ENCODE data around the gene XDH.

Gene XDH

GRCh38 chr2:31366733-31367132 lies 47.8 kb downstream of the XDH start:
- DNase-seq (ENCODE audit: low read depth in 3 of 3, low spot score in 1 of 3), result no peak

- DNase-seq (ENCODE audit: low read depth in 3 of 3, low spot score in 1 of 3), result no peak
Observed at GRCh38 chr2:31365834-31366505, 48.6 kb downstream of the XDH start.

GRCh38 chr2:31365348-31365747 lies 49.2 kb downstream of the XDH start:
- no peak for DNase-seq (ENCODE audit: low read depth in 3 of 3, low spot score in 1 of 3)

GRCh38 chr2:31363956-31364750 lies 50.4 kb downstream of the XDH start:
- DNase-seq (ENCODE audit: low read depth in 3 of 3, low spot score in 1 of 3), result no peak

DNA sequence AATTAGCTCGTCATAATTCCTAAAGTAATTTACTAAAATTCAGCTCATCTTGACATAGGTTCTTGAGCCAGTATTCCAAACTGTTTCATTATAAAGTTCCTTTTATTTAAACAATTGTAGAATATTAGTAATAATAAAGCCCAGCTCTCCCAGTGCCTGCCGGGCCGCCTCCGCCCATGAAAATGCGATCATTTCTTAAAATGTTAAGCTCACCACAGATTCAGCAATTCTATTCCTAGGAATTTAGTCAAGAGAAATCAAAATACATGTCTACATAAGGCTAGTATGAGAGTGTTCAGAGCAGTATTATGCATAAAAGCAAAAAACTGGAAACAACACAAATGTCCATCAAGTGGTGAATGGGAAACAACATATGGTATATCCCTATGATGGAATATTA lies 52.0 kb downstream of the XDH start:
- no peak for DNase-seq (ENCODE audit: low read depth in 3 of 3, low spot score in 1 of 3)

DNA sequence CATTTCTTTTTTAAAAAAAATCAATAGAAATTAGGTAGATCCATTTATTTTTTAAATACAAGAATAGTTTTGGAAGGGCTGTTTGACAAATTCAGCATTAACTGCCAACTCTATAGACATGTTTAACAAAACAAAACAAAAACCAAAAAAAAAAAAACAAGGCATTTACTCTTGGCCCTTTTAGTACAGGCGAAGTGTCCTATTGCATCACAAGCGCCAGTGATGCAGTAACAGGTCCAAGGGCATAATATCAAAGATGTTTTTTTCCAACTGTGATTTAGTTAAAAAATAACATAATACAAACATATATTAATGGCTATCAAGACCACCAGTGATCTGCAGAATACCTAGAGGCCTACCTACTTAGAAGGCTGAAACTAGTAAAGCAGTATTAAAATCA lies 55.3 kb downstream of the XDH start:
- no peak for DNase-seq (ENCODE audit: low read depth in 3 of 3, low spot score in 1 of 3)

DNA sequence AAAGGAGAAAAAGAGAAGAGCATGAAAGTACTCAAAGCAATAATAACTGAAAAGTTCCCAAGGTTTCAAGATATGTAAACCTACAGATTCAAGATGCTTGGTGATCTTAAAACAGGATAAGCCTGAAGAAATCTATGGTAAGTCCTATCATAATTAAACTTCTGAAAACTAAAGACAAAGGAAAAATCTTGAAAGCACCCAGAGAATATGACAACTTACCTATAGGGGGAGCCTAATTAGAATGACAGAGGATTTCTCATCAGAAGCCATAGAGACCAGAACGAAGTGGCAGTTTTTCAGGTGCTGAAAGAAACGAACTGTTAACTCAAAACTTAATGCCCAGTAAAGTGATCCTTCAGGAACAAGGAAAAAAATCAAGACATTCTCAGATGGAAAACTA lies 59.7 kb downstream of the XDH start:
- DNase-seq (ENCODE audit: low read depth in 3 of 3, low spot score in 1 of 3), result no peak

DNA sequence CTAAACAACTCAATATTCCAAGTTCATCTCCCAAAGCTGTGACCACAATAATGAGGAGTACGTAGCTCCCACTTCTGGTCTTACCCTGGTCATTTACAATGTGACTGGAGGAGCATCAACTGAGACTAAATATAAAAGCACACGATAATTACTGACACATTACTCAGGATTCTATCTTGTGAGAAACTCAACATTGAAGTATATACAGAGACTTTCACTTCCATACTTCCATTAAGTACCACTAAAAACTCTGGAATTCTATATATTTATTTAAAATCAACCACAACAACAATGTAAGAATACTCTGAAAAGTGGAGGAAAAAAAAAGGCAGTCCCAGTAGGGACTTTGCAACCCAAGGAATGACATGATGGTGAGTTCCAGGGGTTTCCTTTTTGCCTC lies 61.4 kb downstream of the XDH start:
- no peak for DNase-seq (ENCODE audit: low read depth in 3 of 3, low spot score in 1 of 3)

DNA sequence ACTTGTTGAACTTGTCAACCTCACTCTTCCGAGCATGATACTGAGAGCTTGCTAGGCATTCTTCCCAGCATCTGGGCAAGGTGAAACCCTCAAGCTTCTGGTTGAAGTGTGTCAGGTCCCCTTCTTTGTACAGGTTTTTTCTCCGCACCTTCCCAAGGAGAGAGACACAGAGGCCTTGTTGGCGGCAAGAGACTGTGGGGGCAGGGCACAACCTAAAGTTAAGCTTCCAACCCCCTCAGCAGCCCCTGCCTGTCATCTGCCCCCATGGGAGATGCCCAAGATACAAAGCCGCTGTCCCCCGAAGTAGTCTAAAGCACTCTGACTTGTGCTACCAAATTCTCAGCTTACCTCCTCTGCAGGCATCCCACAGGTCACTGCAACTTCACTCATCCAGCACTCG lies 64.9 kb downstream of the XDH start:
- no peak for DNase-seq (ENCODE audit: low read depth in 3 of 3, low spot score in 1 of 3)

DNA sequence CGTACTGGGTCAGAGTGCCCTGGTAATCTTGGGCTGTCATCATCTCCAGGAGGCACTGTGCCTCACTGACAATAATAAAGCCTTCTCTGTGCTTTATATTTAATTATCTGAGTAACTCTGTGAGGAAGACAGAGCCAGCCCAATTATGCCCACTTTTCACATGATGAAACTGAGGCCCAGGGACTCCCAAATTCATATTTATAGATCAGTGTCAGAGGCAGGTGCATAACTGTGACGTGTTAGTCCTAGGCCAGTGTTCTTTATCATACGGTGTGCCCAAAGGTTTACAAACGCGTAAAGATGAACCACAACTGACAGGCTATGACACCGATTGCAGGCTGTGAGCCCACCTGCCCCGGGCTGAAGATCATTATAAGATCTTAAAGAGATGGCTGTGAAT lies 65.4 kb downstream of the XDH start:
- no peak for DNase-seq (ENCODE audit: low read depth in 3 of 3, low spot score in 1 of 3)

GRCh38 chr2:31348618-31349017 lies 65.9 kb downstream of the XDH start:
- DNase-seq (ENCODE audit: low read depth in 3 of 3, low spot score in 1 of 3), result no peak

DNA sequence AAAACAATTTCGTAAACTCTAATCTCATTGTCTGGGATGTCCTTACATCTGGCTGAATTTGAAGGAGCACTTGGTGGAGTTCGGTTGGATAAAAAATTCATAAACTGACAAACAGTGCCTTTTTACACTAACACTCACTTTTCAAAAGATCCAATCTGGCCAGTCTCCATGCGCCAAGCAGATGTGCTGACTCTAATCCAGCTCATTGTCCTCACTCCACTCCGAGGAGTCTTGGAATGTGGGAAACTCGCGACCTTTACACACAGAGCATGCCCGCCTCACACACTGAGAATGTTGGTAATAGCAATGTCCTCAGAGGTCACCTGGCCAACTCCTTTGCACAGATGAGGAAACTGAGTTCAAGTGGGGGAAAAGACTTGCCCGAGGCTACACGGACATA lies 66.8 kb downstream of the XDH start:
- no peak for DNase-seq (ENCODE audit: low read depth in 3 of 3, low spot score in 1 of 3)

- DNase-seq (ENCODE audit: low read depth in 3 of 3, low spot score in 1 of 3), result no peak
Observed at GRCh38 chr2:31347319-31347718, 67.2 kb downstream of the XDH start.

DNA sequence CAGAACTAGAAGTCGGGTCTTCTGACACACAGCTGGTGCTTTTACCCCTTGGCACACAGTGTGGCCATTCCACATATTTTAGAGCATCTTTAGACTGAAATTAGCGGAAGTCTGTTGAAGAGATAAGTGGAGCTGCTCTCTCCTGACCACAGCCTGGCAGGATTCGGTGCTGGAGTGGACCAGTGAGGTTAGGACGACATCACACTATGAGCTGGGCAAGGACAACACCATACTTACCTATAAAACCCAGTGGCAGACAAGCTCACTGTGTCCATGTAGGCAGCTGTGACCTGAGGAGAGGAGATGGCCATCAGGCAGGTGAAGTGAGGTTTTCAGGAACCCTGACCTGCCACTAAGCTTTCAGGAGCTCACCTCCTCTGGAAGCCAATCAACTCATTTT lies 70.1 kb downstream of the XDH start:
- no peak for DNase-seq (ENCODE audit: low read depth in 3 of 3, low spot score in 1 of 3)

- no peak for DNase-seq (ENCODE audit: low read depth in 3 of 3, low spot score in 1 of 3)
Observed at GRCh38 chr2:31341351-31341750, 73.2 kb downstream of the XDH start.

DNA sequence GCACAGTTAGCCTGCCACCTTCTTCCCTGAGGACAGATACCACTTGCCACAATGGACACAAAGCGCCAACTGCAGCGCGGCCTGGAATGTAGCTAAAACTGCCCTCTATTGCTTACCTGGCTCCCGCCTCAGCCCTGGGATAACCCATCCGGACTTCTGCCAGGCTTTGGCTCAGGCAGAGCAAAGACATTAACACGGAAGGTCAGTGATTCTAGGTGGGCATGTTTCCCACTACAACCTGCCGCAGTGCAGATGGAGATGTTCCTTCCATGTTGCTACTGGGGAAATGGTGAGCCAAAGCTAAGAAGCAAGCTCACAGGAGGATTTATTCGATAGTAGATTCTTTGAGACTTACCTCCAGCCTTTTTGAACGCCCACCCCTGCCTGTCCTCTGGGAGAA lies 74.8 kb downstream of the XDH start:
- DNase-seq (ENCODE audit: low read depth in 3 of 3, low spot score in 1 of 3), result no peak

- DNase-seq (ENCODE audit: low read depth in 3 of 3, low spot score in 1 of 3), result no peak
Observed at GRCh38 chr2:31337860-31338259, 76.7 kb downstream of the XDH start.

DNA sequence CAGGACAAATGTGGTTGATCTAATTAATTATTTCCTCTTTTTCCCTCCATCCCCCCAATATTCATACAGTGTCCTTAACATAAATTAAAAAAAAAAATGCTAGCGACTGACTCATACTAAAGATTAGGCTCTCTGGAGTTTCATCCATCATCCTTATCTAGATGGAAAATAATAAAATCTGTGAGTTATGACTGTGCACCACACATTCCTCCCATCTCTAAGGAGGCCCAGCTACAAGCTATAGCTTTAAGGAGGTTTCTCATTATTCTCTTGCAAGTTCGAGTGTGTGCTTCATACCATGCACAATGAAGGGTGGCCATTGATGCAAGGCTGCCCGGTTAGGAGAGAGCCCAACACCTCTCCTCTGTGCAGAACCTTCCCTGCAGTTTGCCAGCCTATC lies 77.3 kb downstream of the XDH start:
- no peak for DNase-seq (ENCODE audit: low read depth in 3 of 3, low spot score in 1 of 3)

- DNase-seq (ENCODE audit: low read depth in 3 of 3, low spot score in 1 of 3), result no peak
Observed at GRCh38 chr2:31335921-31336585, 78.5 kb downstream of the XDH start.

DNA sequence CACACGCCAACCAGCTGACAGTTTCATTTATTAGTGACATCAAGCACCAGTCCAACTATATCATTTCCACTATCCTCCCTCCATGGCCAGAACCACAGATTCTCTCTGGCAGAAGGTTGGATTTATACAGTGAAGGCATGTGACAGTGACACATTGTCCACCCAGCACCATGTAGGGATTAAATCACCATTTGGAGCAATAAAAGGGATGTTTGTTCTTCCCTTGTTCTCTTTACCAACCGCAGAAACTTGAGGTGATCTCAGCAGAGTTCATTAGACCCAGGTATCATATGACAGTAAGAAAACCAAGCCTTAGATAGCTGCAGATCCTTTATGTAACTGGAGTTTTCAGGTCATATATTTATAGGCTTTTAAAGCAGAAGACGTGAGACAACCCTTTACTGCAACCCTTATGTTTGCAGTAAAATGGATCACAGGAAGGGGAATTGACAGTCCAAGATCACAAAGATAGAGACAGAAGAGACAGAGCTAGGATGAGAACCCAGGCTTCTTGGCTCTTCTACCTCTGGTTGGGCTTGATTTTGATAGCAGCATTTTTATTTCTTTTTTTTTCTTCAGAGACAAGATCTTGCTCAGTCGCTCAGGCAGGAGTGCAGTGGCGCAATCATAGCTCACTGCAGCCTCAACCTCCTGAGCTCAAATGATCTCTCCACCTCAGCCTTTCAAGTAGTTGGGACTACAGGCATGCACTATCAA lies 80.1 kb downstream of the XDH start:
- DNase-seq (ENCODE audit: low read depth in 3 of 3, low spot score in 1 of 3), result no peak

GRCh38 chr2:31333527-31334183 lies 80.9 kb downstream of the XDH start:
- peak; percentile 24 to 69 (median 41) for DNase-seq (ENCODE audit: low read depth in 3 of 3, low spot score in 1 of 3)

Data from stimulated activated CD4-positive, alpha-beta T cell treated with anti-CD3 and anti-CD28 coated beads, TNF-alpha, amount 100 ng/mL, for 1 hour (primary cell).